OCI-LY3 (cell line): Measurements from ENCODE around the gene MPIG6B.

Experiments used
- EZH2phosphoT487 ChIP-seq: fragments of 200-600 bp; shearing (Covaris generic); IDR thresholded peaks from 2 replicates; pipeline ENCODE4 v1.6.1; 2018; ENCODE audit warnings: antibody characterized with exemption, mixed run types, low read depth
- TF ChIP-seq, protein P1 (sequence below): fragments of 200-600, 300-600 bp; sonication (generic); IDR thresholded peaks from 2 replicates; pipeline ENCODE4 v1.5.1; 2014; ENCODE audit warnings: antibody characterized with exemption, low read length, low read depth

DNA sequence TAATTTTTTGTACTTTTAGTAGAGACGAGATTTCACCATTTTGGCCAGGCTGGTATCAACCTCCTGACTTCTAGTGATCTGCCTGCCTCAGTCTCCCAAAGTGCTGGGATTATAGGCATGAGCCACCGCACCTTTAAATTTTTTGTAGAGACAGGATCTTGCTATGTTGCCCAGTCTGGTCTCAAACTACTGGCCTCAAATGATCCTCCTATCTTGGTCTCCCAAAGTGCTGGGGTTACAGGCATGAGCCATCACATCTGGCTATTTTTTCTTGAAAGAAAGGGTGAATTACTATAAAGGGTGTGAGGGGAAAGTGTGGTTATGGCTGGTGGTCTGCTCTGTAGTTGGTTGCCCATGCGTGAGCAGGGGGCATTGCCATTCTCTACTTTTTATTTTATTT lies 14.9 kb upstream of the MPIG6B start:
- TF ChIP-seq, protein P1, sequence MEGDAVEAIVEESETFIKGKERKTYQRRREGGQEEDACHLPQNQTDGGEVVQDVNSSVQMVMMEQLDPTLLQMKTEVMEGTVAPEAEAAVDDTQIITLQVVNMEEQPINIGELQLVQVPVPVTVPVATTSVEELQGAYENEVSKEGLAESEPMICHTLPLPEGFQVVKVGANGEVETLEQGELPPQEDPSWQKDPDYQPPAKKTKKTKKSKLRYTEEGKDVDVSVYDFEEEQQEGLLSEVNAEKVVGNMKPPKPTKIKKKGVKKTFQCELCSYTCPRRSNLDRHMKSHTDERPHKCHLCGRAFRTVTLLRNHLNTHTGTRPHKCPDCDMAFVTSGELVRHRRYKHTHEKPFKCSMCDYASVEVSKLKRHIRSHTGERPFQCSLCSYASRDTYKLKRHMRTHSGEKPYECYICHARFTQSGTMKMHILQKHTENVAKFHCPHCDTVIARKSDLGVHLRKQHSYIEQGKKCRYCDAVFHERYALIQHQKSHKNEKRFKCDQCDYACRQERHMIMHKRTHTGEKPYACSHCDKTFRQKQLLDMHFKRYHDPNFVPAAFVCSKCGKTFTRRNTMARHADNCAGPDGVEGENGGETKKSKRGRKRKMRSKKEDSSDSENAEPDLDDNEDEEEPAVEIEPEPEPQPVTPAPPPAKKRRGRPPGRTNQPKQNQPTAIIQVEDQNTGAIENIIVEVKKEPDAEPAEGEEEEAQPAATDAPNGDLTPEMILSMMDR = no peak
- TF ChIP-seq EZH2phosphoT487 = no peak
